Loucy (cell line): ENCODE measurements around the gene ADAMTS15.

Source experiments
- H2AFZ ChIP-seq: fragments of 200-600 bp; sonication (generic); 2 replicates; pipeline ENCODE4 v1.6.0; 2016; ENCODE audit warnings: antibody characterized with exemption, mild to moderate bottlenecking, low read length, moderate library complexity
- H3F3A ChIP-seq: fragments of 200-600 bp; 2 replicates; pipeline ENCODE4 v1.6.0; 2016; ENCODE audit warnings: antibody characterized with exemption, low read depth, mild to moderate bottlenecking
- H3K27me3 ChIP-seq: fragments of 200-600 bp; sonication (generic); 2 replicates; pipeline ENCODE4 v1.6.1; 2014; ENCODE audit warnings: low read length, mild to moderate bottlenecking; ENCODE audit not compliant: insufficient read depth, poor library complexity, severe bottlenecking
- H3K36me3 ChIP-seq: fragments of 200-600 bp; sonication (generic); 2 replicates; pipeline ENCODE4 v1.6.1; 2016; ENCODE audit warnings: low read length; ENCODE audit not compliant: insufficient read depth
- H3K4me1 ChIP-seq: fragments of 200-600 bp; sonication (generic); 2 replicates; pipeline ENCODE4 v1.5.1; 2014; ENCODE audit warnings: low read length, mild to moderate bottlenecking; ENCODE audit not compliant: insufficient read depth, poor library complexity, severe bottlenecking
- H3K4me2 ChIP-seq: fragments of 200-600 bp; sonication (generic); 2 replicates; pipeline ENCODE4 v1.6.0; 2014; ENCODE audit warnings: antibody characterized with exemption, low read length, low read depth, mild to moderate bottlenecking; ENCODE audit not compliant: poor library complexity, severe bottlenecking
- H3K4me3 ChIP-seq: fragments of 200-600 bp; sonication (generic); 2 replicates; pipeline ENCODE4 v1.5.1; 2014; ENCODE audit warnings: low read length, mild to moderate bottlenecking, mixed read lengths; ENCODE audit not compliant: poor library complexity, severe bottlenecking
- H3K79me2 ChIP-seq: fragments of 200-600 bp; sonication (generic); 2 replicates; pipeline ENCODE4 v1.6.1; 2014; ENCODE audit warnings: low read length; ENCODE audit not compliant: insufficient read depth
- H3K9ac ChIP-seq: fragments of 200-600 bp; sonication (generic); 2 replicates; pipeline ENCODE4 v1.6.0; 2014; ENCODE audit warnings: mild to moderate bottlenecking, low read depth, low read length, moderate library complexity; ENCODE audit not compliant: poor library complexity, severe bottlenecking
- H3K9me2 ChIP-seq: fragments of 200-600 bp; sonication (generic); replicated peaks from 2 replicates; pipeline ENCODE4 v1.6.1; 2016; ENCODE audit warnings: low read depth, low read length, mixed read lengths
- H3K9me3 ChIP-seq: fragments of 200-600 bp; sonication (generic); 2 replicates; pipeline ENCODE4 v1.6.1; 2014; ENCODE audit warnings: mild to moderate bottlenecking, antibody characterized with exemption, low read length, low read depth; ENCODE audit not compliant: insufficient read depth
- H4K20me1 ChIP-seq: fragments of 200-600 bp; sonication (generic); 2 replicates; pipeline ENCODE4 v1.6.0; 2014; ENCODE audit warnings: antibody characterized with exemption, low read length, mild to moderate bottlenecking; ENCODE audit not compliant: insufficient read depth, poor library complexity, severe bottlenecking
- EZH2phosphoT487 ChIP-seq: fragments of 200-600 bp; IDR thresholded peaks from 2 replicates; pipeline ENCODE4 v1.6.1; 2018; ENCODE audit warnings: antibody characterized with exemption, mild to moderate bottlenecking, moderate library complexity, borderline replicate concordance
- TF ChIP-seq, protein P1 (sequence below): fragments of 200-600 bp; sonication (generic); conservative IDR thresholded peaks from 2 replicates; pipeline ENCODE4 v1.5.1; 2014; ENCODE audit warnings: mild to moderate bottlenecking, antibody characterized with exemption, low read length

Gene ADAMTS15

GRCh38 chr11:130421199-130421585 is 27.3 kb upstream of the ADAMTS15 start:
- Histone ChIP-seq H3K9me2 (no peaks in the 10 kb centered on the region), H3K36me3 (no peaks in the 10 kb centered on the region), H3K9me3 (no peaks in the 10 kb centered on the region), H3F3A (no peaks in the 10 kb centered on the region), H4K20me1 (no peaks in the 10 kb centered on the region), H2AFZ (no peak overlapping the region), H3K79me2 (no peaks in the 10 kb centered on the region), H3K27me3 (no peaks in the 10 kb centered on the region), H3K4me3 (no peak overlapping the region), H3K9ac (no peak overlapping the region), H3K4me2 (no peak overlapping the region), H3K4me1 (no peaks in the 10 kb centered on the region)
- TF ChIP-seq EZH2phosphoT487: no peak
- TF ChIP-seq, protein P1, sequence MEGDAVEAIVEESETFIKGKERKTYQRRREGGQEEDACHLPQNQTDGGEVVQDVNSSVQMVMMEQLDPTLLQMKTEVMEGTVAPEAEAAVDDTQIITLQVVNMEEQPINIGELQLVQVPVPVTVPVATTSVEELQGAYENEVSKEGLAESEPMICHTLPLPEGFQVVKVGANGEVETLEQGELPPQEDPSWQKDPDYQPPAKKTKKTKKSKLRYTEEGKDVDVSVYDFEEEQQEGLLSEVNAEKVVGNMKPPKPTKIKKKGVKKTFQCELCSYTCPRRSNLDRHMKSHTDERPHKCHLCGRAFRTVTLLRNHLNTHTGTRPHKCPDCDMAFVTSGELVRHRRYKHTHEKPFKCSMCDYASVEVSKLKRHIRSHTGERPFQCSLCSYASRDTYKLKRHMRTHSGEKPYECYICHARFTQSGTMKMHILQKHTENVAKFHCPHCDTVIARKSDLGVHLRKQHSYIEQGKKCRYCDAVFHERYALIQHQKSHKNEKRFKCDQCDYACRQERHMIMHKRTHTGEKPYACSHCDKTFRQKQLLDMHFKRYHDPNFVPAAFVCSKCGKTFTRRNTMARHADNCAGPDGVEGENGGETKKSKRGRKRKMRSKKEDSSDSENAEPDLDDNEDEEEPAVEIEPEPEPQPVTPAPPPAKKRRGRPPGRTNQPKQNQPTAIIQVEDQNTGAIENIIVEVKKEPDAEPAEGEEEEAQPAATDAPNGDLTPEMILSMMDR: no peak

DNA sequence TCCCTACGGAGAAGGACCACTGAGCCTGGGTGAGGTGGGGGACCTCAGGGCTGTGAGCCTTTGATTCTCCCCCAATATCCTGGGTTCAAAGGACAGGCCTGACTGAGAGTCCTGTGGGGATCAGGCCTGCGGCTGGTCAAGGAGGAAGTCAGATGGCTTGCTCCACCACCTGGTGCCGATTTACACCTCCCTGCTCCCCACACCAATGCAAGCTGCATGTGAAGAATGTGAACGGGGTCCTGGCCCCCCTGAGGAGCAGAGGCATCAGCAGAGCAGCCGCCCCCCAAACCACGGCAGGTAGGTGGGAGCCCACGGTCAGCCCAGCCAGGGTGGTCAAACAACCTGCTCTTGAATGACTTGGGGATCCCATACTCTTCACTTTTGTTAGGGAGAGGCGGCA is 26.7 kb upstream of the ADAMTS15 start:
- Histone ChIP-seq H3K79me2 (no peaks in the 10 kb centered on the region), H3K4me1 (no peaks in the 10 kb centered on the region), H3K9ac (no peak overlapping the region), H3K4me2 (no peak overlapping the region), H3F3A (no peaks in the 10 kb centered on the region), H3K9me2 (no peaks in the 10 kb centered on the region), H3K4me3 (no peak overlapping the region), H4K20me1 (no peaks in the 10 kb centered on the region), H2AFZ (no peak overlapping the region), H3K9me3 (no peaks in the 10 kb centered on the region), H3K27me3 (no peaks in the 10 kb centered on the region), H3K36me3 (no peaks in the 10 kb centered on the region)
- no peak for TF ChIP-seq EZH2phosphoT487

DNA sequence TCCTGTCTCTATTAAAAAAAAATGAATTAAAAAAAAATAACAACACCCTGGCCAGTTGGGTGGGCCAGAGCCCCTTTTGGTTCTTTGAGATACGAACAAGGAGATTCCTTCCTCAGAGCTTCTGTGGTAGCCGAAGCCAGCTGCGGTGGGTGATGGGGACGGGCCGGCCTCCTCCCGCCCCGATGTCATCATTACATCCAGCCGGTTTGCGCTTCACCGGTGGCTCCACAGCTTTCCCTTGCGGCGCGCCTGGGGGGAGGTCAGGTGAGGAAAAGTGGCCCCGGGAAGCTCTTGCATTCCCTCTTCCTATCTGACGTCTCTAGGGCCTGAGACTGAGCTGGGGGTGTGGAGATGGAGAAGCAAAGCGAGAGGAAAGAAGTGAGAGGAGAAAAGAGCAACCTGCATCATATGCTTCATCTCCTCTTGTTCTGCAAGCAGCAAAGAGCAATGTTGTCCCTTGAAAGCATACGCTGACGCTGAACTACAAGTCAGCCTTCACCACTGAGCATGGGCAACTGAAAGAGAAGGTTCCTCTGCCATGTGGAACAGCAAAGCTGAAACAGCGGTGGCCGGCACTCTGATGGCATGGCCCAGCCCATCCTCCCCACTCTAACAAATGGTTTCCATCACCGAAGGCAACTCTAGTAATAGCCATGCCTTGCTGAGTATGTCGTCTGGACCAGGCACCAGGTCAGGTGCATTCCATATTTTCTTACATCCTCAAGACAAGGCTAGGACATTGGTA is 26.0 kb upstream of the ADAMTS15 start:
- TF ChIP-seq, protein P1: no peak
- TF ChIP-seq EZH2phosphoT487: no peak
- Histone ChIP-seq H3K79me2 (no peaks in the 10 kb centered on the region), H3K4me2 (no peak overlapping the region), H3F3A (no peaks in the 10 kb centered on the region), H3K4me1 (no peaks in the 10 kb centered on the region), H2AFZ (no peak overlapping the region), H3K9ac (no peak overlapping the region), H3K9me3 (no peaks in the 10 kb centered on the region), H3K27me3 (no peaks in the 10 kb centered on the region), H3K4me3 (no peak overlapping the region), H4K20me1 (no peaks in the 10 kb centered on the region), H3K36me3 (no peaks in the 10 kb centered on the region), H3K9me2 (no peaks in the 10 kb centered on the region)

DNA sequence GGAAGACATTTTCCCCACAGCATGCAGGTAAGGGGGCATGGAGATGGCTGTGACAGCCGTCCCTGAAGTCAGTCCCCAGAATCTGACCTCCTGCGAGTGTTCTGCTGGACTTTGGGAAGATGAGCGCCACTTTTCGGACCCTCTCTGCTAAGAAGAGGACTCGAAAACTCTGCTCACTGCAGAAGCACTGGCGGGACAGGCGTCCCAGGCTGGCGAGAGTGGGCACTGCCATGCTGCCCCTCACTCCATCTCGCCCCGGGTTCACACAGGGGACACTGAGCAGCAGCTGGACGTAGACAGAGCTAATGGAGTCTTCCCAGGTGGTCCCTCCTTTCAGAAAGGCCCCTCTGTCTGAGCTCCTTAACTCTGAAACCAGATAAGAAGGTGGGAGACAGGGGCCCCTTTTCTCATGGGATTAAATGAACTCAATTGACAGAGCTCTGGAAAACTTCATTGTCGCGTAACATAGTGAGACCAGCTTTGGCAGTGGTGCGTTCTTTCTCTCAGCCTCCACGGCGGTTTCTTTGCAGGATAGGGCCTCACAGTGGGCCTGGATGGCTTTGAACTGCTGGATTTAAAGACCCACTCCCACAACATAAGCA is 24.8 kb upstream of the ADAMTS15 start:
- Histone ChIP-seq H2AFZ (no peak overlapping the region), H3K9me2 (no peaks in the 10 kb centered on the region)

More for the DNA sequence above, 24.8 kb upstream of the ADAMTS15 start:
- TF ChIP-seq, protein P1: no peak
- TF ChIP-seq EZH2phosphoT487: no peak
- Histone ChIP-seq H3K9ac (no peak overlapping the region), H4K20me1 (no peaks in the 10 kb centered on the region), H3K4me2 (no peak overlapping the region), H3K27me3 (peaks cover 2% of the 10 kb centered on the region), H3K4me3 (no peak overlapping the region), H3K9me3 (no peaks in the 10 kb centered on the region), H3K79me2 (no peaks in the 10 kb centered on the region), H3K4me1 (no peaks in the 10 kb centered on the region), H3K36me3 (no peaks in the 10 kb centered on the region), H3F3A (no peaks in the 10 kb centered on the region)
